ENCODE measurements around the gene ICAM1. TPM values are rescaled to one million over a fixed set of nuclear protein-coding genes. Genes with fewer than 3 reads are reported as not detected.

Gene ICAM1
- polyA plus RNA-seq, 1 donor from 2014 or later = not detected

- H3K9me2 ChIP-seq (ENCODE audit: insufficient read depth, low read length) = no peaks in the 10 kb centered on the region
- peaks cover 30% of the 10 kb centered on the region for H3K27me3 ChIP-seq (ENCODE audit: insufficient read depth, low read depth, low read length)
- H4K20me1 ChIP-seq (ENCODE audit: insufficient read depth) = no peaks in the 10 kb centered on the region
- H3K79me2 ChIP-seq (replicated peaks; ENCODE audit: insufficient read depth, low read length) = no peaks in the 10 kb centered on the region
- H3K9ac ChIP-seq (ENCODE audit: low read length) = no peak overlapping the region
- H2AFZ ChIP-seq (ENCODE audit: low read depth, low read length) = no peak overlapping the region
- no peak for TF ChIP-seq RAD21 (conservative IDR thresholded peaks at IDR 0.05)
- no peak for TF ChIP-seq EP300 (conservative IDR thresholded peaks at IDR 0.05; ENCODE audit: poor library complexity, severe bottlenecking)
- TF ChIP-seq SMC3 (conservative IDR thresholded peaks at IDR 0.05; ENCODE audit: poor library complexity) = no peak
- no peak overlapping the region for H3K4me3 ChIP-seq (ENCODE audit: low read length)
- no peak overlapping the region for H3K27ac ChIP-seq (ENCODE audit: low read length)
- no peaks in the 10 kb centered on the region for H3F3A ChIP-seq (ENCODE audit: insufficient read depth, low read length, poor library complexity, severe bottlenecking)
- H3K4me2 ChIP-seq (ENCODE audit: low read length) = no peak overlapping the region
- no peaks in the 10 kb centered on the region for H3K36me3 ChIP-seq (ENCODE audit: insufficient read depth, low read length)
- H3K9me3 ChIP-seq (ENCODE audit: low read length) = no peaks in the 10 kb centered on the region
Observed at GRCh38 chr19:10299545-10300458, 28.9 kb downstream of the ICAM1 start.

- no peak overlapping the region for H3K4me3 ChIP-seq (ENCODE audit: low read length)
- H3F3A ChIP-seq (ENCODE audit: insufficient read depth, low read length, poor library complexity, severe bottlenecking) = no peaks in the 10 kb centered on the region
- no peaks in the 10 kb centered on the region for H4K20me1 ChIP-seq (ENCODE audit: insufficient read depth)
- no peaks in the 10 kb centered on the region for H3K9me3 ChIP-seq (ENCODE audit: low read length)
- TF ChIP-seq POLR2AphosphoS5 (IDR thresholded peaks at IDR 0.05) (no peak), EP300 (conservative IDR thresholded peaks at IDR 0.05; ENCODE audit: poor library complexity, severe bottlenecking) (no peak)
- no peak overlapping the region for H3K9ac ChIP-seq (ENCODE audit: low read length)
- H3K27me3 ChIP-seq (ENCODE audit: insufficient read depth, low read depth, low read length) = no peaks in the 10 kb centered on the region
- no peak overlapping the region for H3K4me2 ChIP-seq (ENCODE audit: low read length)
- H3K79me2 ChIP-seq (replicated peaks; ENCODE audit: insufficient read depth, low read length) = no peaks in the 10 kb centered on the region
- H3K27ac ChIP-seq (ENCODE audit: low read length) = no peak overlapping the region
- H3K36me3 ChIP-seq (ENCODE audit: insufficient read depth, low read length) = no peaks in the 10 kb centered on the region
- H3K9me2 ChIP-seq (ENCODE audit: insufficient read depth, low read length) = no peaks in the 10 kb centered on the region
- H2AFZ ChIP-seq (ENCODE audit: low read depth, low read length) = no peak overlapping the region
Observed at GRCh38 chr19:10305139-10305806, 34.4 kb downstream of the ICAM1 start.

- H4K20me1 ChIP-seq (ENCODE audit: insufficient read depth) = no peaks in the 10 kb centered on the region
- no peak overlapping the region for H3K4me2 ChIP-seq (ENCODE audit: low read length)
- no peaks in the 10 kb centered on the region for H3K79me2 ChIP-seq (replicated peaks; ENCODE audit: insufficient read depth, low read length)
- no peaks in the 10 kb centered on the region for H3K36me3 ChIP-seq (ENCODE audit: insufficient read depth, low read length)
- H3K9me2 ChIP-seq (ENCODE audit: insufficient read depth, low read length) = no peaks in the 10 kb centered on the region
- no peak overlapping the region for H3K27ac ChIP-seq (ENCODE audit: low read length)
- H2AFZ ChIP-seq (ENCODE audit: low read depth, low read length) = no peak overlapping the region
- no peak overlapping the region for H3K4me3 ChIP-seq (ENCODE audit: low read length)
- H3K27me3 ChIP-seq (ENCODE audit: insufficient read depth, low read depth, low read length) = no peaks in the 10 kb centered on the region
- H3K9ac ChIP-seq (ENCODE audit: low read length) = no peak overlapping the region
- no peaks in the 10 kb centered on the region for H3K9me3 ChIP-seq (ENCODE audit: low read length)
- TF ChIP-seq POLR2AphosphoS5 (IDR thresholded peaks at IDR 0.05) = no peak
- no peak for TF ChIP-seq TAF1 (IDR thresholded peaks at IDR 0.05; ENCODE audit: low read depth)
- no peak for TF ChIP-seq REST (IDR thresholded peaks at IDR 0.05; ENCODE audit: borderline replicate concordance)
- no peak for TF ChIP-seq EZH2 (IDR thresholded peaks at IDR 0.05; ENCODE audit: borderline replicate concordance, insufficient read depth, low read length, poor library complexity, severe bottlenecking)
- no peak for TF ChIP-seq RAD21 (conservative IDR thresholded peaks at IDR 0.05)
- no peak for TF ChIP-seq MXI1 (conservative IDR thresholded peaks at IDR 0.05; ENCODE audit: poor library complexity, severe bottlenecking)
- no peak for TF ChIP-seq CTCF (IDR thresholded peaks at IDR 0.05; ENCODE audit: poor library complexity, severe bottlenecking)
- TF ChIP-seq SMC3 (conservative IDR thresholded peaks at IDR 0.05; ENCODE audit: poor library complexity) = no peak
- no peak for TF ChIP-seq EP300 (conservative IDR thresholded peaks at IDR 0.05; ENCODE audit: poor library complexity, severe bottlenecking)
- H3F3A ChIP-seq (ENCODE audit: insufficient read depth, low read length, poor library complexity, severe bottlenecking) = no peaks in the 10 kb centered on the region
Observed at GRCh38 chr19:10306327-10306726, 35.4 kb downstream of the ICAM1 start.
